ENCODE data around the gene PARP6. TPM values are rescaled to one million over a fixed set of nuclear protein-coding genes. Genes with fewer than 3 reads are reported as not detected.
A peak's percentile ranks its signal among the peaks of the same experiment; 100 is the strongest.

The PARP6 gene
- total RNA-seq, 3 donors from 2014 or later = 32.9 to 89.3 (median 61.4) TPM

DNA sequence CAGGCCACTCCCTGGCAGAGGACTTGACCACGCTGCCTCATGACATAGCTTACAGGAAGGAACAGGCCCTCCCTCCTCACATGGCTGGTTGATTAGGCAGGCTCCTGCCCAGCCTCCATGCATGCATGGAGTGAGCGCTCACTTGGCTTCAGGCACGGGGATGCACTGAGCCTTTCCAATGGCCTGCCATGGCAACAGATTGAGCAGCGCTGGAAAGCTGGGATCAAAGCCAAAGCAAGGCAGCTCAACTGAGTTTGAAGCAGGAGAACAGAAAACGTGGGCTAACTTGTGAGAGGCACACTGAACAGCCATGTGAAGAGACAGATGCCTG, 68.9 kb downstream of the PARP6 start:
- TF ChIP-seq, protein P1, sequence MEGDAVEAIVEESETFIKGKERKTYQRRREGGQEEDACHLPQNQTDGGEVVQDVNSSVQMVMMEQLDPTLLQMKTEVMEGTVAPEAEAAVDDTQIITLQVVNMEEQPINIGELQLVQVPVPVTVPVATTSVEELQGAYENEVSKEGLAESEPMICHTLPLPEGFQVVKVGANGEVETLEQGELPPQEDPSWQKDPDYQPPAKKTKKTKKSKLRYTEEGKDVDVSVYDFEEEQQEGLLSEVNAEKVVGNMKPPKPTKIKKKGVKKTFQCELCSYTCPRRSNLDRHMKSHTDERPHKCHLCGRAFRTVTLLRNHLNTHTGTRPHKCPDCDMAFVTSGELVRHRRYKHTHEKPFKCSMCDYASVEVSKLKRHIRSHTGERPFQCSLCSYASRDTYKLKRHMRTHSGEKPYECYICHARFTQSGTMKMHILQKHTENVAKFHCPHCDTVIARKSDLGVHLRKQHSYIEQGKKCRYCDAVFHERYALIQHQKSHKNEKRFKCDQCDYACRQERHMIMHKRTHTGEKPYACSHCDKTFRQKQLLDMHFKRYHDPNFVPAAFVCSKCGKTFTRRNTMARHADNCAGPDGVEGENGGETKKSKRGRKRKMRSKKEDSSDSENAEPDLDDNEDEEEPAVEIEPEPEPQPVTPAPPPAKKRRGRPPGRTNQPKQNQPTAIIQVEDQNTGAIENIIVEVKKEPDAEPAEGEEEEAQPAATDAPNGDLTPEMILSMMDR (IDR thresholded peaks at IDR 0.05) = no peak
- DNase-seq (peak in 1 of 3 donors; percentile 45), ATAC-seq (no peak)
- peaks cover 7% of the 10 kb centered on the region for H3K4me1 ChIP-seq (ENCODE audit: low read depth)
- intact Hi-C loops (cut with DNase I, micrococcal nuclease) = loop anchor here in 1 of 2 donors (5.0 kb wide), 1 partner anchor 74 kb away; no protein-coding TSS in a partner anchor
- H3K4me3 ChIP-seq = no peak overlapping the region
- peaks cover 46% of the 10 kb centered on the region for H3K36me3 ChIP-seq (ENCODE audit: low read depth)
- H3K9me3 ChIP-seq = no peaks in the 10 kb centered on the region

DNA sequence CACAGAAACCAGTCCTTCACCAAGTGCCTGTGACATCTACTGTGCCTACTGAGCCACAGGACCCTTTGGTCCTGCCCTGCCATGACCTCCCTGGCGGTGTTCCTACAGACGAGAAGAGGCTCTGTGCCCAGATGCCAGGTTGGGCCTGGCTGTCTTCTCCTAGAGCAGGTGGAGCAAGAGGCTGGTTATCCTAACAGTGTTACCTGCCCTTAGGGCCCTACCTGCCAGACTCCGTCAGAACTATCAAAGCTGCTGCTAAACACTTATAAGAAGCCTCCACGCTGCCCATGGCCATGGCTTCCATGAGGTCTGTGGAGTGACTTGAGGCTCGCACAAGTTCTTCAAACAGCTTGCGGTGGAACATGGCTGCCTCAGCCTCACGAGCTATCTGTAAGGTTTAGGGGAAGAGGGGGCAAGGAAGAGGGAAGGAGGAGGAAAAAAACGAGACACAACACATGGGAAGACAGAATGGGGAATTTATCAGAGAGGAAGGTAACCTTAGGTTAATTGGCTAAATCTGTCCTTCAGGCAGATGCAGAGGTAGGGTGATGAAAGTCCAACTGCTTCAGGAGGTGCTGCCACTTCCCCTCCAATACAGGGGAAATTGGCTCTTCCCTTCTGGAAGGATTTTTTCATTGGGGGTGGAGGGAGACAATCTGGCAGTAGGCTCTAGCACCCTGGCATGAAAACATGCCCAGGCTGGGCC, 69.4 kb downstream of the PARP6 start:
- H3K36me3 ChIP-seq (ENCODE audit: low read depth) = peaks cover 42% of the 10 kb centered on the region
- no peak overlapping the region for H3K4me3 ChIP-seq
- H3K4me1 ChIP-seq (ENCODE audit: low read depth) = peaks cover 7% of the 10 kb centered on the region
- H3K9me3 ChIP-seq = no peaks in the 10 kb centered on the region
- DNase-seq = no peak
- intact Hi-C loops (cut with DNase I, micrococcal nuclease) = loop anchor here in 1 of 2 donors (5.0 kb wide), 1 partner anchor 74 kb away; no protein-coding TSS in a partner anchor
- ATAC-seq = no peak
- TF ChIP-seq, protein P1 (IDR thresholded peaks at IDR 0.05) = no peak

DNA sequence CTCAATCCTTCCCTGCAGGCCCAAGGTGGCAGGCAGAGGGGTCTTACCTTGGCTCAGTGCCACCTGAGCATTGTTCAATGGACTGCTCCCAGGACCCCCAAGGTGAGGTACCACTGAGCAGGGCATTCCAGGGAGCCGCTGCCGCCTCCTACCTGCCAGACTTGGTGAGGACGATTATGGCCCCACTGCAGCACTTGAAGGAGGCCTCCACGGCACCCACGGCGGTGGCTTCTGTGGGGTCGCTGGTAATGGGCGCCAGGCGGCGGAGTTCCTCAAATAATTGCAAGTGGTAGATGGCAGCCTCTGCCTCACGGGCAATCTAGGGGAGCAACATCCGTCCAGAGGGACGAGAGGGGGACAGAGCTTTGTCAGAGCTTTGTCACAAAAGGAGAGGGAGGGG, 70.1 kb downstream of the PARP6 start:
- intact Hi-C loops (cut with DNase I, micrococcal nuclease) = loop anchor here in 1 of 2 donors (5.0 kb wide), 1 partner anchor 75 kb away; no protein-coding TSS in a partner anchor

DNA sequence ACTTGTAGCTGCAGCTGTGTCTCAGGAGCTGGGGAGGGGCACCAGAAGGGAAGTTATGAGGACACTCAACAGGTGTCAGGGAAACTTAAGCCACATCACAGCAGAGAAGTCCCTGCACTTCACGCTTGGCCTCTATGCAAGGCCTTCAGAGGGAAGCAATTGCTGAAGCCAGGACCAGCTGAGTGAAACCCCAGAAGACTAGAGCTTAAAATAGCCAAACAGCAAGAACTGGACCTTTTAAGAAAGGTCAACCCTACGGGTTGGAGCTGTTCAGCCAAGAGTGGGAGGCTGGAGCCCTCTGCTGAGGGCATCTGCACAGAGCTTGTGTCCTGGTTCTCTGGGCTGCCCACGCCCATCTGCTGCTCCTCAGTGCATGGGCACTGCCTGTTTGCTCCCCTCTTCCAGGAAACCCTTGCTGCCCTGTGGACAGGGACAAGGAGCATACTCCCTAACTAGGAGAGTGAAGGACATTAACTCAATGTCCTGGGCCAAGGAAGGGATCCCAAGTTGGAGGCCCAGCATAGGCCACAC, 70.9 kb downstream of the PARP6 start:
- no peak for ATAC-seq
- TF ChIP-seq, protein P1 (IDR thresholded peaks at IDR 0.05) = no peak
- DNase-seq = no peak
- intact Hi-C loops (cut with DNase I, micrococcal nuclease) = loop anchor here in 1 of 2 donors (5.0 kb wide), 1 partner anchor 76 kb away; no protein-coding TSS in a partner anchor
- Histone ChIP-seq H3K4me3 (no peak overlapping the region), H3K4me1 (ENCODE audit: low read depth) (peaks cover 7% of the 10 kb centered on the region), H3K36me3 (ENCODE audit: low read depth) (peaks cover 28% of the 10 kb centered on the region), H3K9me3 (no peaks in the 10 kb centered on the region)

More for the DNA sequence above, 70.1 kb downstream of the PARP6 start:
- ATAC-seq (no peak), DNase-seq (peak in 1 of 3 donors; percentile 48)
- TF ChIP-seq, protein P1 (IDR thresholded peaks at IDR 0.05) = no peak
- H3K4me3 ChIP-seq = no peak overlapping the region
- H3K36me3 ChIP-seq (ENCODE audit: low read depth) = peaks cover 37% of the 10 kb centered on the region
- H3K9me3 ChIP-seq = no peaks in the 10 kb centered on the region
- peaks cover 7% of the 10 kb centered on the region for H3K4me1 ChIP-seq (ENCODE audit: low read depth)

DNA sequence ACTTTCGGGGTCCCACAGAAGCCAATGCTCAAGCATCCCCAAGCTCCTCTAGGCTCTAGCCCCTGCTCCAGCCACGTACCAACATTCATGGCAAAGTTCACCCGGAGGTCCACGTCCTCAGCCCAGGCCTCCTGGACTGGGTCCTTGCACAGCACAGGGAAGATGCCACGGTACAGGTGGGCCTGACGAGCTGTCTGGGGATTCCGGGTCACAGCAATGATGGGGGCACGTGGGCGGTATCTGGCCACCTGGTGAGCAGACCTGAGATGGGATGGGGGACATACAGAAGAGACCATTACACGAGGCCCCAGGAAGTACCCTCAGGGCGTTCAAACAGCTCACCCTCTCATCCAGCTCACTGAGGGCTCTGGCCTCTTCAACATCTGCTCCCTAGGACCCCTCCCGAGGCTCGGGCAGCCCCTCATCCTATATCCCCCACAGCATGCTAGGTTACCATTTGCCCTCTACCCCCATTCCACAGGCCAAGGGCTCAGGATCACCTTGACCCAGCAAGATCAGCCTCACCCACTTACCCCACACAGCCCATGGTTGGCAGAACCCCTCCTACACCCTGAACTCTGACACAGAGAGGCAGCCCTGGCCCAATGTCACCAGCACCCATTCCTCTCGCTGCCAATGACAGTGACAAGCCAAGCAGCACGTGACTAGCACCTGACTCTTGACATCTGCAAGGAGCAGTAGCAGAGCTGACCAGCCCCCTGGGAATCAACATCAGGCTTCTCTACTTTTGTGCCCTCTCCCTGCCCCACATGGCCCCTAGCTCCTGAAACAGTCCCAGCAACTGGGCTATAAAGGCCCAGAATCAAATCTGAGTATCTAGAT, 71.7 kb downstream of the PARP6 start:
- Histone ChIP-seq H3K9me3 (no peaks in the 10 kb centered on the region), H3K4me1 (ENCODE audit: low read depth) (peaks cover 7% of the 10 kb centered on the region), H3K36me3 (ENCODE audit: low read depth) (peaks cover 27% of the 10 kb centered on the region), H3K4me3 (no peak overlapping the region)
- TF ChIP-seq, protein P1 (IDR thresholded peaks at IDR 0.05) = no peak
- DNase-seq = no peak
- intact Hi-C loops (cut with DNase I, micrococcal nuclease) = loop anchor here in 1 of 2 donors (5.0 kb wide), 1 partner anchor 77 kb away; no protein-coding TSS in a partner anchor
- no peak for ATAC-seq
